ENCODE measurements around the gene TNPO3. TPM values are rescaled to one million over a fixed set of nuclear protein-coding genes. Genes with fewer than 3 reads are reported as not detected.
A peak's percentile ranks its signal among the peaks of the same experiment; 100 is the strongest.

Gene TNPO3
- total RNA-seq, 1 donor from 2014 or later: 28.6 TPM

DNA sequence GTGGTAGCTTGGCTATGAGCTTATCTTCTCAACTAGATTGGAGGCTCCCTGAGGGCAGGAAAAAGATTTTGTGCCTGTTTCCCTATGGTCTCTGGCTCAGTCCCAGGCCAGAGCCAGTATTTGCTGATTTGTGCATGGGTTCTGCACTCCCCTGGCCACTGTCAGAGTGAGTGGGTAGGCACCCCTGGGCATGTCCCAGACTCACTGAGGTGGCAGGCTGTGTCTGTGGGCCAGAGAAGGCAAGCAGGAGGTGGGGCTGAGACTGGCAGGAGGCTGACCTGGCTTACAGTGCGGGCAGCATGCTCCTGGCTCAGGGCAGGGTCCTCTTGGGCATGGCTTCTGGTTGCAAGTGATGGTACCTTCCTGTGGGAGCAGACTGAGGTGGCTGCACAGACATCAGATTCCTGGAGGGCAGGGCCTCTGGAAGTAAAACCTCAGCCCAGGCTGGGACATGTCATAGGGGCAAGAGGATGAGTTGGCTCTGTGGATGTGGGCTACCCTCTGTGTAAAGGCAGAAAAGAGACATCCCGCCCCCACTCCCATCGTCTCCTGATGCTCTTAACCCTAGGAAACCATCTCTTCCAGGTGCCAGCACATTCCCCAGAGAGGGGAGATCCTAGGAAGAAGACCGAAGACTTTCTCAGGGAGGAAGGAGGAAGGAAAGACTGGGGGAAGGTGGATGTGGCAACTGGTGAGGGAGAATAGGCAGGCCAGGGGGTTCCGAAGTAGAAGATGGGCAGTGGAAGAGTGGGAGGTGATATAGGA, 148.7 kb downstream of the TNPO3 start:
- intact Hi-C loops (cut with DNase I): loop anchor here (10.0 kb wide), 1 partner anchor 189 kb away; no protein-coding TSS in a partner anchor
- peak; percentile 36 for DNase-seq (ENCODE audit: low spot score)
- ATAC-seq: no peak

DNA sequence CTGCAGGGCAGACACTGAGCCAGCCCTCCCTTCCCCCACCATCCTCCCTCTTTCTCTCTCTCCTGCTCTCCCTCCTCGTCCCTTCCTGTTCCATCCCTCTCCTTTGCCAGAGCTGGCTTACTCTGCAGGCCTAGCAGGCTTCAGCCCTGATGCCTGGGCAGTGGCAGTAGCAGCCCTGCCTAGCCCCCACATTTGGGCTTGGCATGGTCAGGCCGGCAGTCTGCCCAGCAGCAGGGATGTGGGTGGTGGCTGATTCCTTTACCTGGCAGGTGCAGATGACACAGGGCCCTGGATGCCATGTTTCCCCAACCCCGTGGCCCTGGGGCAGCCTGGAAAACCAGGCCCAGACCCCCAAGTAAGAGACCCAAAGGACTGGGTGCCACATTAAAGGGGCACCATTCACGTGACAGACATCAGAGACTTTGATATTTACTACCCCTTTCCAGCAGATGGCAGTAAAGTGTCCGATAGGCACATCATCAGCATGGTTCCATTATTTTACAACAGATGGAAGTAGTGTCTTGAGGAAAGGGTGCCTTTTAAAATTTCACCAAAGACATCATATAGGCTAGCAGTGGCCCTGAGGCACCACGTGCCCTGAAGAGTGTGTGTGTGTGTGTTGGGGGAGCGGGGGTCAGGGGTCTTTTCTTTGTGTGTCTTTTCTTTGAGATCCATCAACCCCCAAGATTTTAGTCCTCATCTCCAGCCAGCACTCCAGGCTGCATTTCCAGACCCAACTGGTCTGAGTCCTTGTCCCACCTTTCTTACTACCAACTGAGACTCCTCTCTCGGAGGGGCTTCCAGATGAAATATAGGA, 150.3 kb downstream of the TNPO3 start:
- DNase-seq (ENCODE audit: low spot score) (peak; percentile 35), ATAC-seq (peak; percentile 29)
- intact Hi-C loops (cut with DNase I): loop anchor here (10.0 kb wide), 1 partner anchor 190 kb away; no protein-coding TSS in a partner anchor

Other genes starting within 250 kb of the TNPO3 start
- 11.7 TPM for gene FLNC, start 224.7 kb downstream of the TNPO3 start, total RNA-seq
- gene ATP6V1F, start 192.3 kb downstream of the TNPO3 start, total RNA-seq: 89.6 TPM
- 1.8 TPM for gene KCP, start 144.4 kb downstream of the TNPO3 start, total RNA-seq
- 8.7 TPM for gene IRF5, start 117.2 kb downstream of the TNPO3 start, total RNA-seq
- 11.8 TPM for gene TSPAN33, start 89.6 kb upstream of the TNPO3 start, total RNA-seq
- gene SMO, start 133.5 kb upstream of the TNPO3 start, total RNA-seq: 24.8 TPM
- gene AHCYL2, start 169.9 kb upstream of the TNPO3 start, total RNA-seq: 46.1 TPM